Mesendoderm (in vitro differentiated cells): Measurements from ENCODE around the gene ZC3H4.
"Not testable (repeated sequence)": the region's sequence is repeated elsewhere in the genome, so short reads cannot be mapped to it uniquely, and the experiment has no call there.

Experiments used
- DNase-seq: peaks from one replicate; pipeline ENCODE4 v3.0.0; 2013
- H2AK5ac ChIP-seq: 2 replicates; pipeline ENCODE4 v1.6.1; 2013; ENCODE audit warnings: low read length, inconsistent platforms
- H2BK120ac ChIP-seq: 2 replicates; pipeline ENCODE4 v1.6.1; 2013; ENCODE audit warnings: low read depth, mild to moderate bottlenecking, low read length, moderate library complexity, mixed read lengths
- H2BK15ac ChIP-seq: replicated peaks from 2 replicates; pipeline ENCODE4 v1.6.1; 2013; ENCODE audit warnings: low read depth, mild to moderate bottlenecking, moderate library complexity
- H2BK5ac ChIP-seq: 2 replicates; pipeline ENCODE4 v1.6.1; 2013; ENCODE audit warnings: low read length, inconsistent platforms
- H3K18ac ChIP-seq: 2 replicates; pipeline ENCODE4 v1.6.1; 2013; ENCODE audit warnings: mild to moderate bottlenecking, low read length, mixed read lengths
- H3K23ac ChIP-seq: one replicate; pipeline ENCODE4 v1.6.1; 2013; ENCODE audit warnings: low read length
- H3K27ac ChIP-seq: 2 replicates; pipeline ENCODE4 v1.5.1; 2013; ENCODE audit warnings: low read depth, mild to moderate bottlenecking, inconsistent platforms, low read length, moderate library complexity
- H3K27me3 ChIP-seq: 2 replicates; pipeline ENCODE4 v1.6.1; 2013; ENCODE audit warnings: low read length, control low read depth, mild to moderate bottlenecking, inconsistent platforms; ENCODE audit not compliant: insufficient read depth, poor library complexity
- H3K36me3 ChIP-seq: 2 replicates; pipeline ENCODE4 v1.6.1; 2013; ENCODE audit warnings: low read length, inconsistent platforms; ENCODE audit not compliant: control insufficient read depth, insufficient read depth
- H3K4ac ChIP-seq: one replicate; pipeline ENCODE4 v1.6.1; 2013; ENCODE audit warnings: low read depth, mild to moderate bottlenecking, low read length, moderate library complexity
- H3K4me1 ChIP-seq: 2 replicates; pipeline ENCODE4 v1.6.1; 2013; ENCODE audit warnings: low read depth, low read length, inconsistent platforms; ENCODE audit not compliant: control insufficient read depth
- H3K4me2 ChIP-seq: 2 replicates; pipeline ENCODE4 v1.6.1; 2013; ENCODE audit warnings: low read length
- H3K4me3 ChIP-seq: 2 replicates; pipeline ENCODE4 v1.5.1; 2013; ENCODE audit warnings: mild to moderate bottlenecking, low read length
- H3K56ac ChIP-seq: one replicate; pipeline ENCODE4 v1.6.1; 2013; ENCODE audit warnings: low read length
- H3K79me1 ChIP-seq: 2 replicates; pipeline ENCODE4 v1.6.1; 2013; ENCODE audit warnings: low read length, inconsistent platforms
- H3K79me2 ChIP-seq: 2 replicates; pipeline ENCODE4 v1.6.1; 2013; ENCODE audit warnings: mild to moderate bottlenecking, low read length; ENCODE audit not compliant: control insufficient read depth, insufficient read depth
- H3K9ac ChIP-seq: 2 replicates; pipeline ENCODE4 v1.6.1; 2013; ENCODE audit warnings: low read length, inconsistent platforms
- H4K5ac ChIP-seq: one replicate; pipeline ENCODE4 v1.6.1; 2013; ENCODE audit warnings: low read length
- H4K8ac ChIP-seq: one replicate; pipeline ENCODE4 v1.6.1; 2013; ENCODE audit warnings: low read depth, mild to moderate bottlenecking, control low read depth, low read length, moderate library complexity
- WGBS: extraction: QIAGEN DNeasy Blood & Tissue Kit; methylation state at CpG from one replicate; pipeline ENCODE4 v1.1.7; 2013; ENCODE audit warnings: low lambda C conversion rate, missing lambda C conversion rate; ENCODE audit not compliant: insufficient coverage; ENCODE audit errors: extremely low coverage; 5-methylcytosine and 5-hydroxymethylcytosine counted together

ZC3H4 gene

DNA sequence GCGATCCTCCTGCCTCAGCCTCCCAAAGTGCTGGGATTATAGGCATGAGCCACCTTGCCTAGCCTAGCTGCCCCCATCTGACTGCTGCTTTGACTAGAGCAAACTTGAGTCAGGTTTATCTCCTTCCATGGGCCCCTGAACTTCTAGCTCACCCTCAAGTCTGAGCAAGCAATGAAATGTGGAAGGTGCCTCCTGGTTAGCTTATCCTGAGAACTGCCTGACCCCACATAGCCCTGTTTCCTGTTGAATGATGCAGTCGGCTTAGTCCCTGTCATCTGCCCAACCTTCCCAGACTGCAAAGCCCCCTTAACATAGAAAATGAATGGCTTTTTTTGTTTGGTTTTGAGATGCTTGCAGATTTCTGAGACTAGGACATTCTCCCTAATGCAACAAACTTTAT is 56.2 kb downstream of the ZC3H4 start:
- no peak overlapping the region for H3K23ac ChIP-seq
- H2BK15ac ChIP-seq, result no peak overlapping the region
- no peak overlapping the region for H2BK5ac ChIP-seq
- H3K79me1 ChIP-seq, result no peaks in the 10 kb centered on the region
- H3K4me3 ChIP-seq, result no peak overlapping the region
- no peaks in the 10 kb centered on the region for H3K27me3 ChIP-seq
- H4K5ac ChIP-seq, result no peak overlapping the region
- no peak overlapping the region for H3K9ac ChIP-seq
- H3K56ac ChIP-seq, result no peak overlapping the region
- H2AK5ac ChIP-seq, result no peak overlapping the region
- no peaks in the 10 kb centered on the region for H3K79me2 ChIP-seq
- H3K27ac ChIP-seq, result no peak overlapping the region
- no CpG with 5 or more reads among the region's 2 CpGs for WGBS
- no peaks in the 10 kb centered on the region for H3K36me3 ChIP-seq
- no peak overlapping the region for H3K18ac ChIP-seq
- peaks cover 5% of the 10 kb centered on the region for H3K4me1 ChIP-seq
- no peak overlapping the region for H3K4ac ChIP-seq
- no peak overlapping the region for H4K8ac ChIP-seq
- no peak overlapping the region for H2BK120ac ChIP-seq
- no peak overlapping the region for H3K4me2 ChIP-seq
- no peak for DNase-seq

DNA sequence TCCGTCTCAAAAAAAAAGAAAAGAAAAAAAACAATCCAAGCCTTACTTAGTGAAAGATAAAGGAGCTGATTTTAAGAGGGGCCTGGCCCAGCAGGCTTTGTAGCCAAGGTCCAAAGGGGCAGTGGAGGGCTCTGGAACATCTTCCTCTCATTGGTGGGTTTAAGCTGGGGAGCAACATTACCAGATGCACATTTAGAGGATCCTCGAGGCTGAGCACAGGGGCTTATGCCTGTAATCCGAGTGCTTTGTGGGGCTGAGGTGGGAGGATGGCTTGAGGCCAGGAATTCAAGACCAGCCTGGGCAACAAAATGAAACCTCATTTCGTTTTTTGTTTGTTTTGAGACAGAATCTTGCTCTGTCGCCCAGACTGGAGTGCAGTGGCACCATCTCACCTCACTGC is 57.2 kb downstream of the ZC3H4 start:
- no CpG with 5 or more reads among the region's 5 CpGs for WGBS
- H3K27me3 ChIP-seq, result no peaks in the 10 kb centered on the region
- H3K9ac ChIP-seq, result no peak overlapping the region
- H3K4me3 ChIP-seq, result no peak overlapping the region
- no peaks in the 10 kb centered on the region for H3K36me3 ChIP-seq
- no peak overlapping the region for H2AK5ac ChIP-seq
- no peak overlapping the region for H3K56ac ChIP-seq
- no peak overlapping the region for H3K4ac ChIP-seq
- no peaks in the 10 kb centered on the region for H3K79me1 ChIP-seq
- H3K4me1 ChIP-seq, result peaks cover 5% of the 10 kb centered on the region
- no peak overlapping the region for H4K8ac ChIP-seq
- no peak overlapping the region for H2BK120ac ChIP-seq
- H3K18ac ChIP-seq, result no peak overlapping the region
- no peaks in the 10 kb centered on the region for H3K79me2 ChIP-seq
- H3K27ac ChIP-seq, result no peak overlapping the region
- no peak overlapping the region for H3K4me2 ChIP-seq
- no peak overlapping the region for H2BK5ac ChIP-seq
- DNase-seq, result no peak
- no peak overlapping the region for H3K23ac ChIP-seq
- H4K5ac ChIP-seq, result no peak overlapping the region
- H2BK15ac ChIP-seq, result no peak overlapping the region

DNA sequence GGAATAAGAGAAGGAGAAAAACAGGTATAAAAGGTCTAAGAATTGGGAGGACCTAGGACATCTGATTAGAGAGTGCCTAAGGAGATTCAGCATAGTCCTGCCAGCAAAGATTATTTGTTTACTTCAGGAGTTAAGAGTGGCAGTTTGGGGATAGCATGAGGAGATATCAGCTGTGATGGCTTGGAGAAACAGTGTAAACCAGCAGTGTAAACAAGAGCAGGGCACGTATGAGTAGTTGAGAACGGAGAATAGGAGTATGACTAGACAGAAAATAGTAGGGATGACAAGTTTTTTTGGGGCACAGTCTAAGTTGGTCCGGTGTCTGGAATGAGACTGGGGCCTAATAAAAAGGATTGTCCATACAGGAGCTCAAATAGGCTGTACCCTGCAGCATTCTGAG is 63.0 kb downstream of the ZC3H4 start:
- not testable (repeated sequence) for H4K5ac ChIP-seq, H3K18ac ChIP-seq, H2BK5ac ChIP-seq, H2BK120ac ChIP-seq, H3K4me3 ChIP-seq, H3K4me1 ChIP-seq, H2AK5ac ChIP-seq, H4K8ac ChIP-seq, H3K27me3 ChIP-seq, DNase-seq, H3K4ac ChIP-seq, H3K79me2 ChIP-seq, H3K36me3 ChIP-seq, H3K79me1 ChIP-seq, H3K23ac ChIP-seq, H3K9ac ChIP-seq, H2BK15ac ChIP-seq, H3K4me2 ChIP-seq, H3K56ac ChIP-seq, H3K27ac ChIP-seq
- no CpG with 5 or more reads among the region's 3 CpGs for WGBS

DNA sequence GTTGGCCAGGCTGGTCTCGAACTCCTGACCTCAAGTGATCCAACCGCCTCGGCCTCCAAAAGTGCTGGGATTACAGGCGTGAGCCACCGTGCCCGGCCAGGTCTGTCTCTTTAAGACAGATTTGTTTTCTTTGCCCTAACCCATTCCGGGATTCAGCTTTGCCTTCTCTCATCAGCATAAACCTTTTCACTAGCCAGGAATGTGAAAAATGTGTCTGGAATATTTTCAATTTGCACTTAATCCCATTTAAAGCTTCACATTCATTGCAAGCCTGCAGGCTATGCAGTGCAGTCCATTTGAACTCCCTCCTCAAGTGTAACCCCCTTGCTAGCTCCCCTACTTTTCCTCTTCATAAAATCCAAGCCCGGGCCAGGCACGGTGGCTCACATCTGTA is 64.3 kb downstream of the ZC3H4 start:
- H3K27ac ChIP-seq, result no peak overlapping the region
- H3K4me3 ChIP-seq, result no peak overlapping the region

DNA sequence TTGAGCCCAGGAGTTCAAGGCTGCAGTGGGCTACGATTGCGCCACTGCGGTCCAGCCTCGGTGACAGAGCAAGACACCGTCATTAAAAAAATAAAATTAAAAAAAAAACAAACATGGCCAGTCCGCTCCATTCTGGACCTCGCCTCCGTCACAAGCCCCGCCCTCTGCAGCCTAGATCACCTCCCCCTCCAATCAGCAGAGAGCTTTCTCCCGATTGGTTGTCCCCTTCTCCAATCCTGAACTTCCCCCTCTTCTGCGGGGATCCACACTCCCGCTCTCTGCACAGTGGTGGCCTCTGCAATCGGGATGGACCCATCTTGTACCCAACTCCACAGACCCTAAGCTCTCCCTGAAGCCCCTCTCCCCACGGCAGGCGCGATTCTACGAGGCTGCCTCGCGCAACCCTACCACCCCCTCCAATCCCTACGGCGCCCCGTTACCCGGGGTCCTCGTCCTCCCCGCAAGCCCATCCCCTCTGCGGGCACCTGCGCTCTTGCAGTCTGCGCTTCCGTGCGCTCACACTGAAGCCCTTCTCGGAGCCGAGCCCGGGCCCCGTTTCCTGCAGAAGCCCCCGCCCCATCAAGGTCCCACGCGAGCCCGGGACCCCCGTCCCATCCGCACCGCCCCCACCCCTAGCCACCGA is 65.7 kb downstream of the ZC3H4 start:
- Histone ChIP-seq H3K36me3 (no peaks in the 10 kb centered on the region), H3K79me1 (peaks cover 2% of the 10 kb centered on the region), H3K4me1 (peaks cover 2% of the 10 kb centered on the region), H3K4me3 (peak overlapping the region; percentile 31), H2AK5ac (no peak overlapping the region), H2BK5ac (no peak overlapping the region), H2BK120ac (no peak overlapping the region), H3K56ac (peak overlapping the region; percentile 75), H3K18ac (peak overlapping the region; percentile 29), H3K23ac (no peak overlapping the region), H3K27ac (no peak overlapping the region), H3K27me3 (no peaks in the 10 kb centered on the region), H2BK15ac (no peak overlapping the region), H4K5ac (no peak overlapping the region), H4K8ac (no peak overlapping the region), H3K79me2 (no peaks in the 10 kb centered on the region), H3K4me2 (peak overlapping the region; percentile 58), H3K9ac (peak overlapping the region; percentile 69), H3K4ac (peak overlapping the region; percentile 22)
- DNase-seq, result peak; percentile 96
- no CpG with 5 or more reads among the region's 42 CpGs for WGBS

More for the DNA sequence above, 64.3 kb downstream of the ZC3H4 start:
- H4K8ac ChIP-seq, result no peak overlapping the region
- H3K9ac ChIP-seq, result no peak overlapping the region
- H4K5ac ChIP-seq, result no peak overlapping the region
- whole genome bisulfite sequencing, result no CpG with 5 or more reads among the region's 9 CpGs
- H3K27me3 ChIP-seq, result no peaks in the 10 kb centered on the region
- no peak overlapping the region for H3K56ac ChIP-seq
- no peak overlapping the region for H2AK5ac ChIP-seq
- no peak overlapping the region for H2BK15ac ChIP-seq
- H3K23ac ChIP-seq, result no peak overlapping the region
- peak; percentile 90 for DNase-seq
- H3K79me2 ChIP-seq, result no peaks in the 10 kb centered on the region
- peaks cover 2% of the 10 kb centered on the region for H3K79me1 ChIP-seq
- no peak overlapping the region for H2BK120ac ChIP-seq
- H3K4me1 ChIP-seq, result peaks cover 2% of the 10 kb centered on the region
- no peak overlapping the region for H3K4me2 ChIP-seq
- H3K18ac ChIP-seq, result no peak overlapping the region
- no peak overlapping the region for H2BK5ac ChIP-seq
- H3K4ac ChIP-seq, result no peak overlapping the region
- H3K36me3 ChIP-seq, result no peaks in the 10 kb centered on the region

DNA sequence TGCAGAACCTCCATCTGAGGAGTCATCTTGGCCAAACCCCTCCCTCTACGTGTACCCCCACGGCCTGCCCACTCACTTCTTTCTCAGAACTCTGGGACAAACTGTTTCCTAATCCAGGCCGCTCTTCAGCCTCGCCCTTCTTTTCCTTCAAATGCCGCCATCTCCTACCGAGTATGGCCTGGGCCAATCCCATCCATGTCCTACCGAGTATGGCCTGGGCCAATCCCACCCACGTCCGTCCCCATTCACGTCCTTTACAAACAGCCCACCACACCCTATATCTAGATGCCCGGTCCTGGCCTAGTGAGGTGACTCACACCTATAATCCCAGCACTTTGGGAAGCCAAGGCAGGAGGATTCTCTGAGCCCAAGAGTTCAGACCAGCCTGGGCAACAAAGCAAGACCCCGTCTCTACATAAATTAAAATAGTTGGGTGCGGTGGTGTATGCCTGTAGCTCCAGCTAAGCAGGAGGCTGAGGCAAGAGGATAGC is 66.3 kb downstream of the ZC3H4 start:
- H3K4me2 ChIP-seq, result peak overlapping the region; percentile 58
- WGBS, result no CpG with 5 or more reads among the region's 13 CpGs
- H3K79me1 ChIP-seq, result peaks cover 2% of the 10 kb centered on the region
- peak overlapping the region; percentile 75 for H3K56ac ChIP-seq
- no peak for DNase-seq
- no peaks in the 10 kb centered on the region for H3K36me3 ChIP-seq
- no peak overlapping the region for H3K18ac ChIP-seq
- peak overlapping the region; percentile 49 for H3K9ac ChIP-seq
- peak overlapping the region; percentile 24 for H3K23ac ChIP-seq
- H2BK5ac ChIP-seq, result no peak overlapping the region
- H4K8ac ChIP-seq, result no peak overlapping the region
- H4K5ac ChIP-seq, result no peak overlapping the region
- H3K27ac ChIP-seq, result no peak overlapping the region
- H3K27me3 ChIP-seq, result no peaks in the 10 kb centered on the region
- no peak overlapping the region for H2BK15ac ChIP-seq
- peaks cover 2% of the 10 kb centered on the region for H3K4me1 ChIP-seq
- no peak overlapping the region for H2BK120ac ChIP-seq
- no peak overlapping the region for H2AK5ac ChIP-seq
- H3K4me3 ChIP-seq, result peak overlapping the region; percentile 18
- no peaks in the 10 kb centered on the region for H3K79me2 ChIP-seq
- no peak overlapping the region for H3K4ac ChIP-seq
